ENCODE measurements around the gene TLX3. TPM values are rescaled to one million over a fixed set of nuclear protein-coding genes. Genes with fewer than 3 reads are reported as not detected.

The TLX3 gene
- total RNA-seq, 1 experiment from 2014 or later, result not detected

DNA sequence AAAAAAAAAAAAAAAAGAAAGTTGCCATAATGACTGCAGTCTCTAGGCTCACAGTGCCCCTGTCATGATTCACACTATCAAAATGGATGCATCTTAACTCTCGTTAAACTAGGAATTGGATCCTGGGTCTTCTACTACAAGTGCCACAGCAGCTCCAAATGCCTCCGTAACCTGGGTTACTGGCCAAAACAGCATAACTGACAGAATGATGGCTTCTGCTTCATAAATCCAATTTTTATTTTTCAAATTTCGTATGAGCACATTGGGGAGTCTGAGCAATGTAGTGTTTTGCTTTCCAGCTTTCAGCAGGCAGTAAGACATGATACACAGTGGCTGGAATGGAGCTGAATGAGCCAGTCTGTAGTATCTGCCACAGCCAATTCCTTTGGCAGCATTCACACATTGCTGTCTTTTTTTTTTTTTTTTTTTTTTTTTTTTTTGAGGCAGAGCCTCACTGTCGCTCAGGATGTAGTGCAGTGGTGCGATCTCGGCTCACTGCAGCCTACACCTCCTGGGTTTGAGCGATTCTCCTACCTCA is 42.6 kb downstream of the TLX3 start:
- no peak overlapping the region for H2BK20ac ChIP-seq (ENCODE audit: low read depth, low read length, poor library complexity, severe bottlenecking)
- no peak overlapping the region for H2AK5ac ChIP-seq (ENCODE audit: insufficient read length, low read length)
- no peaks in the 10 kb centered on the region for H3K79me2 ChIP-seq (ENCODE audit: insufficient read depth, low read length)
- WGBS (ENCODE audit: extremely low coverage, insufficient read length, low lambda C conversion rate), result no CpG with 5 or more reads among the region's 7 CpGs
- H3K27ac ChIP-seq (ENCODE audit: insufficient read length, low read depth, low read length), result no peak overlapping the region
- H4K91ac ChIP-seq (ENCODE audit: insufficient read length, low read depth, low read length), result no peak overlapping the region
- no peaks in the 10 kb centered on the region for H3K23me2 ChIP-seq (ENCODE audit: insufficient read length, low read depth, low read length, poor library complexity, severe bottlenecking)
- H3K4me1 Mint-ChIP-seq, result no peaks in the 10 kb centered on the region
- no peak overlapping the region for H2AFZ ChIP-seq (ENCODE audit: low read length)
- no peak overlapping the region for H3K23ac ChIP-seq (ENCODE audit: insufficient read length, low read depth, low read length)
- H2BK5ac ChIP-seq (ENCODE audit: insufficient read length, low read length), result no peak overlapping the region
- no peaks in the 10 kb centered on the region for H3K4me1 ChIP-seq (ENCODE audit: insufficient read depth, low read length)
- H3K18ac ChIP-seq (ENCODE audit: insufficient read length, low read depth, low read length), result no peak overlapping the region
- peaks cover 3% of the 10 kb centered on the region for H3K27me3 Mint-ChIP-seq (ENCODE audit: low read depth)
- H3K27ac Mint-ChIP-seq, result no peak overlapping the region
- no peaks in the 10 kb centered on the region for H3K36me3 Mint-ChIP-seq (ENCODE audit: insufficient read depth in 1 of 3, low read depth in 3 of 3)
- no peak overlapping the region for H3K4me3 Mint-ChIP-seq
- no peak for DNase-seq
- H3K4ac ChIP-seq (ENCODE audit: low read depth, low read length), result no peak overlapping the region
- H4K8ac ChIP-seq (replicated peaks; ENCODE audit: insufficient read length, low read depth, low read length), result no peak overlapping the region
- no peaks in the 10 kb centered on the region for H3K79me1 ChIP-seq (ENCODE audit: insufficient read depth, low read depth, low read length, poor library complexity, severe bottlenecking)
- H3K4me2 ChIP-seq (ENCODE audit: insufficient read depth, insufficient read length, low read length), result no peak overlapping the region
- no peaks in the 10 kb centered on the region for H4K20me1 ChIP-seq (ENCODE audit: control insufficient read depth, insufficient read depth, insufficient read length)
- no peak overlapping the region for H4K5ac ChIP-seq (ENCODE audit: insufficient read length, low read depth, low read length)
- no peak overlapping the region for H3T11ph ChIP-seq (ENCODE audit: low read length)
- peaks cover 0 to 3% of the 10 kb centered on the region in 2 experiments; a peak in 1 of 5 replicates for H3K9me3 Mint-ChIP-seq
- H3K27me3 ChIP-seq (ENCODE audit: insufficient read depth, low read length), result no peaks in the 10 kb centered on the region
- no peak overlapping the region for H3K14ac ChIP-seq (ENCODE audit: insufficient read depth, low read length)
- no peaks in the 10 kb centered on the region for H3K9me3 ChIP-seq (ENCODE audit: control insufficient read depth, low read depth, low read length)
- H3K9ac ChIP-seq (ENCODE audit: extremely low read depth, insufficient read length, low read length), result no peak overlapping the region
- TF ChIP-seq CTCF (conservative IDR thresholded peaks at IDR 0.05), result no peak
- H2BK12ac ChIP-seq (ENCODE audit: insufficient read length, low read depth, low read length), result no peak overlapping the region
- no peak overlapping the region for H2BK120ac ChIP-seq (ENCODE audit: low read depth, low read length, poor library complexity, severe bottlenecking)
- H2BK15ac ChIP-seq (ENCODE audit: low read depth, low read length), result no peak overlapping the region
- H3K56ac ChIP-seq (ENCODE audit: insufficient read length, low read depth, low read length), result no peak overlapping the region
